Osteocyte (in vitro differentiated cells): ENCODE measurements around the gene FASTK. TPM values are rescaled to one million over a fixed set of nuclear protein-coding genes. Genes with fewer than 3 reads are reported as not detected.

Experiments used
- DNase-seq: peaks from one replicate; pipeline ENCODE4 v3.0.0; 2021; ENCODE audit warnings: mixed read lengths; ENCODE audit not compliant: unreplicated experiment; ENCODE audit errors: extremely low spot score
- H3K27ac Mint-ChIP-seq: one replicate; pipeline ENCODE4 v1.8.0; 2021; ENCODE audit warnings: mild to moderate bottlenecking, mixed read lengths; ENCODE audit not compliant: unreplicated experiment
- H3K27me3 Mint-ChIP-seq: one replicate; pipeline ENCODE4 v1.8.0; 2021; ENCODE audit warnings: mixed read lengths; ENCODE audit not compliant: unreplicated experiment
- H3K36me3 Mint-ChIP-seq: one replicate; pipeline ENCODE4 v1.8.0; 2021; ENCODE audit warnings: mixed read lengths; ENCODE audit not compliant: unreplicated experiment
- H3K4me1 Mint-ChIP-seq: one replicate; pipeline ENCODE4 v1.8.0; 2021; ENCODE audit warnings: mixed read lengths; ENCODE audit not compliant: unreplicated experiment
- H3K4me3 Mint-ChIP-seq: one replicate; pipeline ENCODE4 v1.8.0; 2021; ENCODE audit warnings: mild to moderate bottlenecking, moderate library complexity, mixed read lengths; ENCODE audit not compliant: unreplicated experiment
- H3K9me3 Mint-ChIP-seq: one replicate; pipeline ENCODE4 v1.8.0; 2021; ENCODE audit warnings: mixed read lengths; ENCODE audit not compliant: unreplicated experiment
- CTCF ChIP-seq: fragments of 200-600 bp; sonication (generic); IDR thresholded peaks from 2 replicates; pipeline ENCODE4 v1.5.0; 2021; ENCODE audit warnings: antibody characterized with exemption, mild to moderate bottlenecking, moderate library complexity
- total RNA-seq: library from RNA; stranded (reverse); gene quantifications from 2 replicates; pipeline ENCODE4 v1.2.1, GENCODE V29; 2021

The FASTK gene
- total RNA-seq, 1 donor from 2014 or later: 104 TPM

GRCh38 chr7:151034312-151035025 lies 46.1 kb downstream of the FASTK start:
- Mint-ChIP-seq H3K4me3 (no peak overlapping the region), H3K9me3 (no peaks in the 10 kb centered on the region), H3K27me3 (no peaks in the 10 kb centered on the region), H3K36me3 (no peaks in the 10 kb centered on the region), H3K4me1 (peaks cover 15% of the 10 kb centered on the region), H3K27ac (no peak overlapping the region)
- DNase-seq: no peak
- TF ChIP-seq CTCF: no peak

- no peak overlapping the region for H3K4me3 Mint-ChIP-seq
- no peaks in the 10 kb centered on the region for H3K27me3 Mint-ChIP-seq
- H3K36me3 Mint-ChIP-seq: no peaks in the 10 kb centered on the region
- no peaks in the 10 kb centered on the region for H3K9me3 Mint-ChIP-seq
- H3K27ac Mint-ChIP-seq: no peak overlapping the region
- TF ChIP-seq CTCF: no peak
- H3K4me1 Mint-ChIP-seq: peaks cover 15% of the 10 kb centered on the region
- DNase-seq: no peak
Measured at GRCh38 chr7:151033864-151034249, 46.8 kb downstream of the FASTK start.

GRCh38 chr7:151032936-151033863 lies 47.4 kb downstream of the FASTK start:
- peaks cover 14% of the 10 kb centered on the region for H3K4me1 Mint-ChIP-seq
- no peak overlapping the region for H3K4me3 Mint-ChIP-seq
- TF ChIP-seq CTCF: no peak
- no peak overlapping the region for H3K27ac Mint-ChIP-seq
- H3K27me3 Mint-ChIP-seq: no peaks in the 10 kb centered on the region
- DNase-seq: no peak
- H3K36me3 Mint-ChIP-seq: no peaks in the 10 kb centered on the region
- no peaks in the 10 kb centered on the region for H3K9me3 Mint-ChIP-seq

GRCh38 chr7:151031011-151031410 lies 49.6 kb downstream of the FASTK start:
- Mint-ChIP-seq H3K4me3 (no peak overlapping the region), H3K9me3 (no peaks in the 10 kb centered on the region), H3K27ac (no peak overlapping the region), H3K36me3 (no peaks in the 10 kb centered on the region), H3K4me1 (peaks cover 20% of the 10 kb centered on the region), H3K27me3 (no peaks in the 10 kb centered on the region)
- no peak for DNase-seq
- TF ChIP-seq CTCF: no peak

- H3K4me1 Mint-ChIP-seq: peaks cover 20% of the 10 kb centered on the region
- no peaks in the 10 kb centered on the region for H3K27me3 Mint-ChIP-seq
- peak overlapping the region; percentile 96 for H3K27ac Mint-ChIP-seq
- H3K36me3 Mint-ChIP-seq: no peaks in the 10 kb centered on the region
- no peak for TF ChIP-seq CTCF
- no peaks in the 10 kb centered on the region for H3K9me3 Mint-ChIP-seq
- peak overlapping the region; percentile 88 for H3K4me3 Mint-ChIP-seq
- no peak for DNase-seq
Measured at GRCh38 chr7:151028948-151029501, 51.6 kb downstream of the FASTK start.
